HUES48 (cell line): ENCODE results near the gene NLRP13.
"Not testable (repeated sequence)": the region's sequence is repeated elsewhere in the genome, so short reads cannot be mapped to it uniquely, and the experiment has no call there.

Source experiments
- H3K27ac ChIP-seq: one replicate; pipeline ENCODE4 v1.7.0; 2013; ENCODE audit warnings: low read depth, low read length, inconsistent platforms
- H3K27me3 ChIP-seq: 2 replicates; pipeline ENCODE4 v1.6.1; 2013; ENCODE audit warnings: mild to moderate bottlenecking, low read length; ENCODE audit not compliant: control insufficient read depth, insufficient read depth
- H3K36me3 ChIP-seq: 2 replicates; pipeline ENCODE4 v1.6.1; 2013; ENCODE audit warnings: low read length; ENCODE audit not compliant: control insufficient read depth, insufficient read depth
- H3K4me1 ChIP-seq: 2 replicates; pipeline ENCODE4 v1.6.1; 2013; ENCODE audit warnings: mild to moderate bottlenecking, low read length; ENCODE audit not compliant: control insufficient read depth, insufficient read depth
- H3K4me3 ChIP-seq: 2 replicates; pipeline ENCODE4 v1.5.1; 2013; ENCODE audit warnings: mild to moderate bottlenecking, low read depth, low read length
- H3K9ac ChIP-seq: 2 replicates; pipeline ENCODE4 v1.6.1; 2013; ENCODE audit warnings: mild to moderate bottlenecking, low read depth, low read length, moderate library complexity
- H3K9me3 ChIP-seq: 2 replicates; pipeline ENCODE4 v1.6.1; 2013; ENCODE audit warnings: low read length; ENCODE audit not compliant: control insufficient read depth, insufficient read depth

The NLRP13 gene

DNA sequence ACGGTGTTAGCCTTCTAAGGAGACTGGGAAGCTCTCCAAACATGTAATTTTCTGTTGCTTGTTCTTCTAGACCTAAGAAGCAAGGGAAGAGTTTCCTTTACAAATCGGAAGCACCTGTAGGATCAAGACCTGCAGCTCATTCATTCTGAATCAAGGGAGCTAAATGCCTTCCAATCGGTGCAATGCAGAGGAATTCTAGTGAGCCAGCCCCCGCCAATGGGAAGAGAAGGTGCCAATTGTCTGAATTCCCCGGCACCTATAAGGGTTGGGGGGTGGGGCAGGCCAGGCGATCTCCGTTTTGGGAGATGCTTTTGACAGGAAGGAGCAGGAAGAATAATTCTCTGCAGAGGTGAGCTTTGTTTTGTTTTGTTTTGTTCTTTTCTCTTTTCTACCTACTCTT lies 7.1 kb upstream of the NLRP13 start:
- Histone ChIP-seq H3K9ac (no peak overlapping the region), H3K4me1 (no peaks in the 10 kb centered on the region), H3K9me3 (peaks cover 84% of the 10 kb centered on the region), H3K36me3 (no peaks in the 10 kb centered on the region), H3K27ac (no peak overlapping the region), H3K27me3 (no peaks in the 10 kb centered on the region), H3K4me3 (no peak overlapping the region)

DNA sequence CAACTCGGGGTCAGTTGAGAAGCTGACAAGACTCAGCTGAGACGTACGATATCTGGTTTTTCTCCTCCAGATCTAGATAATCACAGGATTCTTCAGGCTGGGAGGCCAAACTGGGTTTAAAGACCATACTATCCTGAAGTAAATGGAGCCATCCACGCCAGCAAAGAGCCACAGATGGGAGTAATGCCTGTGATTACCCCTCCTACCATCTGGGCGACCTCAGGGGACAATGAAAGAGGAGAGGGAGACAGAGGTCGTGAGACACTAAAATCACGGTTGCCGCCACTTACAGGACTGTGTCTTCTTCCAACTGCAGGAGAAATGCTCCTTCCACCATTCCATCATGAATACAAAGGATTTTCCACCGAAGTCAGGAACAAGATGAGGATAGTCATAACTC lies 3.1 kb upstream of the NLRP13 start:
- Histone ChIP-seq H3K36me3 (no peaks in the 10 kb centered on the region), H3K4me1 (no peaks in the 10 kb centered on the region), H3K27ac (no peak overlapping the region), H3K9me3 (peaks cover 81% of the 10 kb centered on the region), H3K4me3 (no peak overlapping the region), H3K27me3 (no peaks in the 10 kb centered on the region), H3K9ac (no peak overlapping the region)

DNA sequence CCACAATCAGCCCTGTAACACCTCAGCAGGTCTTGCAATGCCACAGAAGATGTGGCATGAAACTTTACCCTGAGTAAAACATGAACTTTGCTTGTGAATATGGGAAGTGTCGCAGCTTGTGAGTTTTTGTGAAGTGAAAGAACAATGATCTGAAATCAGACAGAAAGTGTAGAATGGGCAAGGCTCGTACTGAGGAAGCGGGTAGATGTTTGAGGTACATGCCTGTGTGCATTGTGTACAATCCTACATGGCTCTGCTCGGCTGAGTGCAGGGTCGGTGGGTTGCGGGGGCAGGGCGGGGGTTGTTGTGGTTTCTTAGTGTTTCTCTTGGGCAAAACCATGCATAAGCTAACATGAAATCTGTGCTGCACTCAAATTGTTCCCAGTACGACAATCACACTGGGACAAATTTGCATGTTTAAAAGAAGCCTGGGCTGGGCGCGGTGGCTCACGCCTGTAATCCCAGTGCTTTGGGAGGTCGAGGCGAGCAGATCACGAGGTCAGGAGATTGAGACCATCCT lies 1.1 kb downstream of the NLRP13 start:
- H3K36me3 ChIP-seq: no peaks in the 10 kb centered on the region
- H3K4me1 ChIP-seq: no peaks in the 10 kb centered on the region
- no peak overlapping the region for H3K27ac ChIP-seq
- peaks cover 78% of the 10 kb centered on the region for H3K9me3 ChIP-seq
- H3K27me3 ChIP-seq: no peaks in the 10 kb centered on the region
- no peak overlapping the region for H3K4me3 ChIP-seq
- H3K9ac ChIP-seq: no peak overlapping the region

DNA sequence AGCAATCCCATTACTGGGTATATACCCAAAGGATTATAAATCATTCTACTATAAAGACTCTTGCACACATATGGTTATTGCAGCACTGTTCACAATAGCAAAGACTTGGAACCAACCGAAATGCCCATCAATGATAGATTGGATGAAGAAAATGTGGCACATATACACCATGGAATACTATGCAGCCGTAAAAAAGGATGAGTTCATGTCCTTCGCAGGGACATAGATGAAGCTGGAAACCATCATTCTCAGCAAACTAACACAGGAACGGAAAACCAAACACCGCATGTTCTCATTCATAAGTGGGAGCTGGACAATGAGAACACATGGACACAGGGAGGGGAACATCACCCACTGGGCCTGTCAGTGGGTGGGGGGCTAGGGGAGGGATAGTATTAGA lies 2.9 kb downstream of the NLRP13 start:
- peaks cover 78% of the 10 kb centered on the region for H3K9me3 ChIP-seq
- not testable (repeated sequence) for H3K27me3 ChIP-seq

DNA sequence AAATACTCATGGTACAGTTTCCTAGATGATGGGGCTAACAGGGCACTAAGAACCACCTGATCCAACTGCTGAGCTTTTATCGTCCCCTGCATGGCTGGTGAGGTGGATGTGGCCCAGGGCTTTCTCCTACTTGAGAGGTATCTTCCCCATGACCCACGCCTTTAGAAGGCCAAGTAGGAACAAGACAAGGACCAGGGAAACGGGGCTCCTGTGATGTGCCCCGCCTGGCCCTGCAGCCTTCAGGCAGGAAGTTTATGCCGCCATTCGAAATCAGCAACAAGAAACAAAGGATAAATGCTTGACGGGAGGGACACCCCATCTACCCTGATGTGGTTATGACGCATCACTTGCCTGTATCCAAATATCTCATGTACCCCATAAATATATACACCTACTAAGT lies 4.1 kb downstream of the NLRP13 start:
- Histone ChIP-seq H3K9ac (no peak overlapping the region), H3K27me3 (no peaks in the 10 kb centered on the region), H3K9me3 (peaks cover 79% of the 10 kb centered on the region), H3K36me3 (no peaks in the 10 kb centered on the region), H3K4me3 (no peak overlapping the region), H3K4me1 (no peaks in the 10 kb centered on the region), H3K27ac (no peak overlapping the region)

More for the DNA sequence above, 2.9 kb downstream of the NLRP13 start:
- H3K27ac ChIP-seq, H3K9ac ChIP-seq, H3K4me1 ChIP-seq, H3K4me3 ChIP-seq, H3K36me3 ChIP-seq: not testable (repeated sequence)

DNA sequence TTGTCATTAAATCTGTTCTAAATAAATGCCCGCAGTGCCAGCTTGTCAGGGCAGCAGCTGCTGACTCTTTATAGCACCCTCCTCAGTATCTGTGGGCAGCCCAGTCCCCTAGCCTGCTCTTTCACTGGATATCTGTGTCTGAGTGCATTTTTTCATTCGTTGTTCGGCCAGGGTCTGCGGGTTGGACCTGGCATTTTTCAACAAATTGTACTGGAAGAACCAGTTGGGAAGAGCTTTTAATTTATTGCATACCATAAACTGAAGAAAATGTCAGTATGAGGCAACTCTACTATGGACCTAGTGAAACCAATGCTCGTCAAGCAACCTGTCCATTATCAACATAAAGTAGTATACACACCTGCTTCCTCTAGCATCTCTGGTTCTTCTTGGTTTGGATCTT lies 8.6 kb downstream of the NLRP13 start:
- no peak overlapping the region for H3K4me3 ChIP-seq
- no peaks in the 10 kb centered on the region for H3K36me3 ChIP-seq
- no peaks in the 10 kb centered on the region for H3K27me3 ChIP-seq
- no peak overlapping the region for H3K27ac ChIP-seq
- H3K9me3 ChIP-seq: peaks cover 95% of the 10 kb centered on the region
- H3K4me1 ChIP-seq: no peaks in the 10 kb centered on the region
- H3K9ac ChIP-seq: no peak overlapping the region

DNA sequence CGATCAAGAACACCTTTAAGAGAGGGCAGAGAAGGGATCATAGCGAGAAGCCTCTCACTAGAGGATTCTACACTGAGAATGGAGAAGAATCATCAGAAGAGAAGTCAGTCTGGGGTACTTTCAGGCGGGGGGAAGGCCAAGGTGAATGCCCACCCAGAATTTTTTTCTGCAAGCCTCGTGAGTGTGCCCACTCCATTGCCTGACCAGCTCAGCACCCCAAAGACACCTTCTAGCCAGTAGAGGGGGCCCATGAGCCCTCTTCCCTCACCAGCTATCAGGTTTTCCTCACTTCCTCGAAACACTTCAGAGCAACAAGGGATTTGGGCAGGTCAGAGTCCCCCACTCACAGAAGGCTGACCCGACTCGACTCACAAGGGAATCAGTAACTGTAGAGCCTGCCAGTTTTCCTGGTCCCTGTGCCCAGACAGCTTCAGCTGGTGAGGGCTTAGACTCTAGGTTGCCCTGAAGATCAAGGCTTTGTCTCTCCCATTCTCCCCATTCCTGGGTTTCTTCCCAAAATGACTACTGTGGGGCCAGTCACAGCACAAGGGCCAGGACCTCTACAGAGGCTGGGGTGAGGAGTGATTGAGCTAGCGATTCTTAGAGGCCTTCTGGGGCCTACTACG lies 18.4 kb downstream of the NLRP13 start:
- H3K27me3 ChIP-seq: no peaks in the 10 kb centered on the region
- peaks cover 91% of the 10 kb centered on the region for H3K9me3 ChIP-seq

DNA sequence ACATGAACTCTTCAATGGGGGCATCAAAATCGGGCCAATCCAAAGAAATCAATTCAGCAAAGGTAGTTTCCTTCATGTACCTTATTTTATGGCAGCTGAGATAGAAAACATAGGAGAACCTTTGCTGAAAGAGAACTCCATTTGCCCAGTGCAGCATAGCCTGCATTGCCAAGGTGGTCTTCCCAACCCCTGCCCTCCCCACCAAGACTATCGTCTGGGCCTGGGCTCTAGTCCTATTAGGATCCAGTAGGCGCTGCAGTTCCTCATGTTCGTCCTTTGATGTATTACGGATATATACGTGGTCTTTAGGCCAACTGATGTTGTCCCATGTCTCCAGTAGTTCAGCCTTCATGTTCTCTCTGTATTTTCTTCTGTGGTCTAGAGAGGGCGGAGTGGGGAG lies 19.2 kb downstream of the NLRP13 start:
- Histone ChIP-seq H3K4me1 (no peaks in the 10 kb centered on the region), H3K27ac (no peak overlapping the region), H3K27me3 (no peaks in the 10 kb centered on the region), H3K9ac (no peak overlapping the region), H3K9me3 (peaks cover 91% of the 10 kb centered on the region), H3K36me3 (no peaks in the 10 kb centered on the region), H3K4me3 (no peak overlapping the region)

More for the DNA sequence above, 18.4 kb downstream of the NLRP13 start:
- Histone ChIP-seq H3K9ac (no peak overlapping the region), H3K27ac (no peak overlapping the region), H3K4me1 (no peaks in the 10 kb centered on the region), H3K4me3 (no peak overlapping the region), H3K36me3 (no peaks in the 10 kb centered on the region)

DNA sequence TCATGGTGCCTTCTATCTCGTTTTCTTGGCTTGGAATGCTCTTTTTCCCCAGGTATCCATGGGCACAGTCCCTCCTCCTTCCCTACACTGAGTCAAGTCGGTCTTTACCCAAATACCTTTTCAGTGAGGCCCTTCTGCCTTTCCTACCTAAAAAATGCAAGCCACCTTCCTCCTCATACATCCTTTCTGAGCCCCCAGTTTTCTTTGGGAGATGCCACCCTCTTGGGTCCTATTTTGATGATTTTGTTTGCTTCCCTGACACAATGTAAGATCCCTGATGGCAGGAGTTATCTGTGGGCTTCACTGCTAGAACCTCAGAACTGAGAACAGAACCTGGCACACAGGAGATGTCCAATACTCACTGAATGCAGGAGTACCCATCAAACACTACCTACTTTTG lies 22.3 kb downstream of the NLRP13 start:
- peaks cover 93% of the 10 kb centered on the region for H3K9me3 ChIP-seq
- H3K36me3 ChIP-seq: no peaks in the 10 kb centered on the region
- H3K4me3 ChIP-seq: no peak overlapping the region
- H3K27ac ChIP-seq: no peak overlapping the region
- H3K9ac ChIP-seq: no peak overlapping the region
- no peaks in the 10 kb centered on the region for H3K27me3 ChIP-seq
- no peaks in the 10 kb centered on the region for H3K4me1 ChIP-seq

DNA sequence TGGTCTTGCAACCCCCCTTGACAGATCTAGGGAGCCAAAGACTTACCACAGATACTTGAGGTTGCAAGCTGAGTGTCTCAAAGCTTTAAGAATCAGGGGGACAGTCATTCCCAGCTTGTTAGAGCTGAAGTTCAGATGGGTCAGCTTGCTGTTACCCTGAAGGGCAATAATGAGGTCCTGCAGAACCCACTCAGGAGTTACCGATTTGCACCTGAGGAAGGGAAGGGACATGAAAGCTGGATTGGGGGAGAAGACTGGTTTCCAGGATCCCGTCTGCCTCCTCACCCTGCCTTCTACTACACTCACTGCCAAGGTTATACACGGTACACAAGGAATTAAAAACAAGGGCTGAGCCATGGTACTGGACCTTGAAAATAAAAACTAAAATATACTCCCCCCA lies 24.4 kb downstream of the NLRP13 start:
- Histone ChIP-seq H3K4me1 (no peaks in the 10 kb centered on the region), H3K9me3 (peaks cover 92% of the 10 kb centered on the region), H3K9ac (no peak overlapping the region), H3K4me3 (no peak overlapping the region), H3K36me3 (no peaks in the 10 kb centered on the region), H3K27ac (no peak overlapping the region), H3K27me3 (no peaks in the 10 kb centered on the region)

DNA sequence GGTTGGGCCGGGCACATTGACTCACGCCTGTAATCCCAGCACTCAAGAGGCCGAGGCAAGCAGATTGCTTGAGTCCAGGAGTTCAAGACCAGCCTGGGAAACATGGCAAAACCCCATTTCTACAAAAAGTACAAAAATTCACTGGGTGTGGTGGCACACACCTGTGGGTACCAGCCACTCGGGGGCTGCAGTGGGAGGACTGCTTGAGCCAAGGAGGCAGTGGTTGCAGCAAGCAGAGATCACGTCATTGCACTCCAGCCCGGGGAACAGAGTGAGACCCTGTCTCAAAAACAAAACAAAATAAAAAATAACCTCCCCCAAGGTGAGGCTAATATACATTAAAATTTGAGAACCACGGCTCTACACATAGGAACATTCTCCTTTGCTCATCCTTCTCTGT lies 24.9 kb downstream of the NLRP13 start:
- no peaks in the 10 kb centered on the region for H3K4me1 ChIP-seq
- no peak overlapping the region for H3K27ac ChIP-seq
- H3K9ac ChIP-seq: no peak overlapping the region
- no peaks in the 10 kb centered on the region for H3K27me3 ChIP-seq
- H3K9me3 ChIP-seq: peaks cover 90% of the 10 kb centered on the region
- no peaks in the 10 kb centered on the region for H3K36me3 ChIP-seq
- H3K4me3 ChIP-seq: no peak overlapping the region
